Activated T-cell treated with anti-CD3 and anti-CD28 coated beads, Interleukin-2, amount 50 U/mL, for 72 hours (primary cell): ENCODE results near the gene NRL. TPM values are rescaled to one million over a fixed set of nuclear protein-coding genes. Genes with fewer than 3 reads are reported as not detected.
A peak's percentile ranks its signal among the peaks of the same experiment; 100 is the strongest.
"Not testable (repeated sequence)": the region's sequence is repeated elsewhere in the genome, so short reads cannot be mapped to it uniquely, and the experiment has no call there.

ENCODE experiments used
- ATAC-seq, 2 donors: fragments of 150-1000 bp; cut with Tn5 transposase; replicated peaks in 1 of 2; 2 replicates each; pipeline ENCODE4 v1.10.0; 2021; ENCODE audit warnings: moderate library complexity in 2 of 2, mild to moderate bottlenecking in 1 of 2
- DNase-seq, 2 donors: peaks; one replicate each; pipeline ENCODE4 v3.0.0; 2021 to 2022; ENCODE audit warnings: mixed read lengths in 1 of 2
- H3K27ac Mint-ChIP-seq: one replicate; pipeline ENCODE4 v1.8.0; 2022; ENCODE audit warnings: mild to moderate bottlenecking, moderate library complexity, mixed read lengths
- H3K27me3 Mint-ChIP-seq: one replicate; pipeline ENCODE4 v1.8.0; 2022; ENCODE audit warnings: low read depth, mixed read lengths
- H3K36me3 Mint-ChIP-seq, 2 donors: one replicate each; pipeline ENCODE4 v1.8.0; 2022; ENCODE audit warnings: mixed read lengths in 2 of 2, mild to moderate bottlenecking in 1 of 2; ENCODE audit not compliant: insufficient read depth in 2 of 2
- H3K4me1 Mint-ChIP-seq: one replicate; pipeline ENCODE4 v1.8.0; 2022; ENCODE audit warnings: low read depth, mixed read lengths
- H3K4me3 Mint-ChIP-seq, 2 donors: one replicate each; pipeline ENCODE4 v1.8.0; 2022; ENCODE audit warnings: mild to moderate bottlenecking in 2 of 2, mixed read lengths in 2 of 2, moderate library complexity in 2 of 2
- H3K9me3 Mint-ChIP-seq, 2 donors: one replicate each; pipeline ENCODE4 v1.8.0; 2022; ENCODE audit warnings: mixed read lengths in 2 of 2
- total RNA-seq, 2 donors: library from RNA; stranded (reverse); gene quantifications; one replicate each; pipeline ENCODE4 v1.2.3, GENCODE V29; 2022

Gene NRL
- total RNA-seq, 2 donors from 2014 or later: 5.2 TPM

GRCh38 chr14:24057271-24057670 lies 57.5 kb downstream of the NRL start:
- ATAC-seq (no peak), DNase-seq (no peak)
- H3K4me1 Mint-ChIP-seq: peaks cover 13% of the 10 kb centered on the region
- H3K4me3 Mint-ChIP-seq: no peak overlapping the region
- no peak overlapping the region for H3K27ac Mint-ChIP-seq
- peaks cover 7% of the 10 kb centered on the region for H3K27me3 Mint-ChIP-seq
- H3K36me3 Mint-ChIP-seq: no peaks in the 10 kb centered on the region
- H3K9me3 Mint-ChIP-seq: no peaks in the 10 kb centered on the region

DNA sequence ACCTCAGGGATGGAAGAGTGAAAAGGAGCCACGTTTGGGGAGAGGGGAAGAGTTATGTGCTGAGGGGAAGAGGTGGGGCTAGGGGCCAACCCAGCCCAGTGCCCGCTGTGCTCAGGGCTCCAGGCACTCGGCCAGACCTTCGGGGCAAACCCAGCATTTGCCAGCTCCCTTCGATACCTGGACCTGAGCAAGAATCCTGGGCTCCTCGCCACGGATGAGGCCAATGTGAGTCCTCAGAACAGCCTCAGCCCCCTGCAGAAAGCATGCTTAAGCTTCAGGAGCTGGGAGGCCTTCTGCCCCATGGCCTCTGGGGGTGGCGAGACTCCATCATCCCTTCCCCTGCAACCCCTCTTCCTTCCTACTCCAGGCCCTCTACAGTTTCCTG lies 58.0 kb downstream of the NRL start:
- no peak overlapping the region for H3K27ac Mint-ChIP-seq
- H3K9me3 Mint-ChIP-seq: no peaks in the 10 kb centered on the region
- ATAC-seq: no peak
- no peak overlapping the region for H3K4me3 Mint-ChIP-seq
- no peak for DNase-seq
- H3K27me3 Mint-ChIP-seq: peaks cover 7% of the 10 kb centered on the region
- no peaks in the 10 kb centered on the region for H3K36me3 Mint-ChIP-seq
- peaks cover 13% of the 10 kb centered on the region for H3K4me1 Mint-ChIP-seq

- Mint-ChIP-seq H3K4me1 (peaks cover 15% of the 10 kb centered on the region), H3K4me3 (no peak overlapping the region), H3K27ac (no peak overlapping the region), H3K27me3 (peaks cover 7% of the 10 kb centered on the region), H3K9me3 (no peaks in the 10 kb centered on the region), H3K36me3 (no peaks in the 10 kb centered on the region)
- ATAC-seq (no peak), DNase-seq (no peak)
These were observed 58.6 kb downstream of the NRL start for GRCh38 chr14:24055971-24056799.

GRCh38 chr14:24054646-24055045 lies 60.1 kb downstream of the NRL start:
- no peaks in the 10 kb centered on the region for H3K9me3 Mint-ChIP-seq
- H3K4me3 Mint-ChIP-seq: no peak overlapping the region
- H3K27me3 Mint-ChIP-seq: peaks cover 7% of the 10 kb centered on the region
- H3K36me3 Mint-ChIP-seq: peaks cover 0 to 2% of the 10 kb centered on the region in 2 donors
- H3K4me1 Mint-ChIP-seq: peaks cover 19% of the 10 kb centered on the region
- DNase-seq: no peak
- no peak for ATAC-seq
- H3K27ac Mint-ChIP-seq: no peak overlapping the region

DNA sequence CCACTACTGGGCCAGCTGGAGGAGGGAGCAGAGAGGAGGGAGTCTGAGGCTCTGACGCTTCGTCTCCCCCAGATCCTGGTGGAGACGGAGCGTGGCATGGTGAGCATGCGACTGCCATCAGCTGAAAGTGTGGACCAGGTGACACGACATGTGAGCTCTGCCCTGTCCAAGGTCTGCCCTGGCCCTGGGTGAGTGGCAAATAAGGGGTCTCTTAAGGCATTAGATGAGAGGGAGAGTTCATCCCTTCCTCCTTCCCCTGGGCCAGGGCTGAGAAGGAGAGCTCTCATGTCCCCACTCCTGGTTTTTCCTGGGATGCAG lies 60.5 kb downstream of the NRL start:
- no peaks in the 10 kb centered on the region for H3K9me3 Mint-ChIP-seq
- H3K27ac Mint-ChIP-seq: no peak overlapping the region
- no peak for DNase-seq
- H3K4me3 Mint-ChIP-seq: no peak overlapping the region
- no peak for ATAC-seq
- H3K36me3 Mint-ChIP-seq: peaks cover 0 to 2% of the 10 kb centered on the region in 2 donors
- H3K4me1 Mint-ChIP-seq: peaks cover 19% of the 10 kb centered on the region
- peaks cover 7% of the 10 kb centered on the region for H3K27me3 Mint-ChIP-seq

- H3K4me1 Mint-ChIP-seq: peaks cover 19% of the 10 kb centered on the region
- peak overlapping the region; percentile 79 to 82 for H3K4me3 Mint-ChIP-seq
- peaks cover 7% of the 10 kb centered on the region for H3K27me3 Mint-ChIP-seq
- H3K9me3 Mint-ChIP-seq: no peaks in the 10 kb centered on the region
- H3K36me3 Mint-ChIP-seq: peaks cover 0 to 2% of the 10 kb centered on the region in 2 donors
- no peak overlapping the region for H3K27ac Mint-ChIP-seq
- no peak for ATAC-seq
- no peak for DNase-seq
These were observed 61.0 kb downstream of the NRL start for GRCh38 chr14:24053548-24054323.

DNA sequence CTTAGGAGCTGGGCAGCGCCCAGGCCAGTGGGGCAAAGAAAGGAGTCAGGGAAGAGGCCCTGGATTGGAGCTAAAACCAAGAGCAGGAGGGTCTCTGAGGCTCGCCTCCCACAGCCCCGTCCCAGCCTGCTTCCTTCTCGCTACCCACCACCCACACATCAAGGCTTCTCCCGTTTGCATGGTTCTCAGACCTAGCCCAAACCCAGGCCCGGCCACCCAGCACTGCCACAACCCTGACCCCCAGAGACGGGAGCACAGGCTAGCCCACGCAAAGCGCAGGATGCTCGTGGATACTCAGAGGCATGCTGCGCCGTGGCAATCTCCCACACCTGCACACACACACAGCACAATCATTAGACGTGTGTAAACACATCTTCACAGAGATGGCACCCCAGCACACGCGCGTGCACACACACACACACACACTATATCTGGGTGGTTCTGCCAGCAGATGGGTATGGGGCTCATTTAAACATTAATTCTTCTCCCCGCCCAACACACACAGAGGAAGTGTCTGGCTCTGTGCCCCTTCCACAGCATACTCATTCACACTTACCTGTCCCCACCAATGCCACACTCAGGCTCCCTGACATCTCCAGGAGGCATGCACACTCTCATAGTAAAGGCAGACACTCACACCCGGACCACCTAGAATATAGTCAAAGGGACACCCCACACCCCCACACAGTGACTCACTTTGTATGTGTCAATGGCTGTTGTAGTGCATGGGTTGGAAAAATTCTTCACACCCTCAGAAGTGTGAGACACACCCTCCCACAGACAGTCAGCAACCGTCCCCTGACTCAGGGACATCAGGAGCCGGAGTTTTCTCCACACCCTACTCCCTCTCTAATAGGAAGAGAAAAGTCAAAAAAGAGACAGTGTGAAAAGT lies 61.8 kb downstream of the NRL start:
- DNase-seq: peak; percentile 66 to 75

DNA sequence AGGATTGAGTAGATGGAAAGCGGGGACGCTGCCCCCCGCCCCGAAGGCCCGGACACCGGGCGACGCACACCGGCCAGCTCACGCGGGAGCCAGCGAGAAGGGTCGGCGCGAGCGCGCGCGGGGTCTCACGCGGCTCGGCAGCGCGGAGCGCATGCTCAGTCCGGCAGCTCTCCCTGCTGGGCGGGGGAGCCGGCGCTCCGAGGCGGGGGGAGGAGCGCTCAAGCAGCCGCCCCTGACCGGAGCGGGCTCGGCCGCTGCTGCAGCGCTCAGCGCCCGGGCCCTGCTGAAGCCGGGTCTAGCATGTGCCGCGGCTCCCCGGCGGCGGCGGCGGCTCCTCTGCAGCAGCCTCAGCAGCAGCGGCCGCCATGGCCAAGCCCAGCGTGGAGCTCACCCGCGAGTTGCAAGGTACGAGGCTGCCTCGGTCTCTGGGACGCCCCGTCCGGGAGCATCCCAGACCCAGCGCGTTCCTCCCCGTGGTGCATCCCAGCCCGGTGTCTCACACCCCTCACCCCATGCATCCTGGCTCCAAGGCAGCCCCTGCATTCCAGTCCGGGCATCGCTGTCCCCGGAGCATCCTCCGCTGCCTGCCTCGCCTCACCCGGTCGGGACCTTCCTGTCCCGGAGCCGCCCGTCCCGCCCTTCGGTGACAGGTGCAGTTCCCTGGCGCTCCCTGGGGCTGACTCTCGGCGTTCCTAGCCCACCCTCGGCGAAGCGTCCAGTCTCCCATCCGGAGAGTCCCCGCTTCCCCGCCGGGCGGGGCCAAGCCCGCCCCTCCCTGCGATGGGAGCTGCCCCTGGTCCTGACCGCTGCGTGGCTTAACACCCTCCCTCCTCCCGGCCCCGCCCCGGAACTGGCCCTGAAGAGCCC lies 62.7 kb downstream of the NRL start, which contains the start of gene CARMIL3:
Gene CARMIL3, plus strand, starts transcription at position 221 of the 867 bp plus-strand sequence. Its CDS starts 145 bp downstream, at position 366.
- DNase-seq (peak; percentile 74 to 75), ATAC-seq (peak; percentile 70 to 73)
- no peaks in the 10 kb centered on the region for H3K9me3 Mint-ChIP-seq
- H3K36me3 Mint-ChIP-seq: peaks cover 0 to 2% of the 10 kb centered on the region in 2 donors
- H3K27ac Mint-ChIP-seq: no peak within 1 kb of the TSS
- H3K27me3 Mint-ChIP-seq: peaks cover 7% of the 10 kb centered on the region
- H3K4me3 Mint-ChIP-seq: peak within 1 kb of the TSS; percentile 79 to 82
- H3K4me1 Mint-ChIP-seq: peaks cover 19% of the 10 kb centered on the region

More for the DNA sequence above, 61.8 kb downstream of the NRL start:
- H3K27ac Mint-ChIP-seq: no peak overlapping the region
- H3K9me3 Mint-ChIP-seq: no peaks in the 10 kb centered on the region
- peaks cover 19% of the 10 kb centered on the region for H3K4me1 Mint-ChIP-seq
- ATAC-seq: peak; percentile 83 to 85
- H3K4me3 Mint-ChIP-seq: peak overlapping the region; percentile 79 to 82
- H3K27me3 Mint-ChIP-seq: peaks cover 7% of the 10 kb centered on the region
- H3K36me3 Mint-ChIP-seq: peaks cover 0 to 2% of the 10 kb centered on the region in 2 donors

DNA sequence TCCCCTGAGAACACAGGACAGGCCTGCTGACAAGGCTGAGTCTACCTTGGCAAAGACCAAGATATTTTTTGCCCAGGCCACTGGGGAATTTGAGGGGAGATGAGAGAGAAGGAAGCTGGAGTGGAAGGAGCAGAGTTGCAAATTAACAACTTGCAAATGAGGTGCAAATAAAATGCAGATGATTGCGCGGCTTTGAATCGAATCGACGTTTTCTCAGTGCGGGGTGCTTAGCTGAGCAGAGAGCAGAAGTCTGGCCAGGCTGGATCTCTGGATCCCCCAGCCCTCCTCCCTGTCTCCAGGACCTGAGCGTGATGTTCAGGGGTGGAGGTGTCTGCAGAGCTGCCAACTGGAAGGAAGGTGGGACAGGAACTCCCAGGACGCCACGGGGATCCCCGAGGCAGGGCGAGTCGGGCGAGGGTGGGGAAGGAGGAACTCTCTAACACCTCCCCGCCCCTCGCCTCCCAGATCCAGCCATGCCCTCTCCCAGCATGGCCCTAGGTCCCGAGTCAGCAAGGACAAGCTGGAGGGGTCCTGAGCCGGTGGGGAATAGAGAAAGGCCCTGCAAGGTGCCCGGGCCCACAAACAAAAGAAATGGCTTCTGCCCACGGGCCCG lies 63.5 kb downstream of the NRL start:
- H3K9me3 Mint-ChIP-seq: no peaks in the 10 kb centered on the region
- H3K4me1 Mint-ChIP-seq: peaks cover 19% of the 10 kb centered on the region
- peaks cover 7% of the 10 kb centered on the region for H3K27me3 Mint-ChIP-seq
- DNase-seq (no peak), ATAC-seq (no peak)
- peak overlapping the region; percentile 79 to 82 for H3K4me3 Mint-ChIP-seq
- H3K36me3 Mint-ChIP-seq: peaks cover 0 to 2% of the 10 kb centered on the region in 2 donors
- no peak overlapping the region for H3K27ac Mint-ChIP-seq

DNA sequence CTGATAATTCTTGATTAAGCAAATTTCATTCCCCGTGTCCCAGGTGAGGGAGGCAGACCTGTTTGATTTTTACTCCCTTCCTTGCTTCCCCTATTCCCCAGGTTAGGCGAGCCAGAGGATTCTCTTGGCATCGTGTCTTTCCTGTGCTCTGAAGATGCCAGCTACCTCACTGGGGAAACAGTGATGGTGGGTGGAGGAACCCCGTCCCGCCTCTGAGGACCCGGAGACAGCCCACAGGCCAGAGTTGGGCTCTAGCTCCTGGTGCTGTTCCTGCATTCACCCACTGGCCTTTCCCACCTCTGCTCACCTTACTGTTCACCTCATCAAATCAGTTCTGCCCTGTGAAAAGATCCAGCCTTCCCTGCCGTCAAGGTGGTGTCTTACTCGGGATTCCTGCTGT lies 64.0 kb downstream of the NRL start:
- peaks cover 19% of the 10 kb centered on the region for H3K4me1 Mint-ChIP-seq
- H3K4me3 Mint-ChIP-seq: peak overlapping the region; percentile 79 to 82

GRCh38 chr14:24049002-24049401 lies 65.7 kb downstream of the NRL start:
- DNase-seq, H3K9me3 Mint-ChIP-seq, H3K4me3 Mint-ChIP-seq, H3K36me3 Mint-ChIP-seq, ATAC-seq, H3K27ac Mint-ChIP-seq, H3K27me3 Mint-ChIP-seq: not testable (repeated sequence)
- peaks cover 19% of the 10 kb centered on the region for H3K4me1 Mint-ChIP-seq

More for the DNA sequence above, 64.0 kb downstream of the NRL start:
- not testable (repeated sequence) for H3K9me3 Mint-ChIP-seq, H3K36me3 Mint-ChIP-seq, ATAC-seq, DNase-seq, H3K27ac Mint-ChIP-seq, H3K27me3 Mint-ChIP-seq

GRCh38 chr14:24042746-24043145 lies 72.0 kb downstream of the NRL start:
- H3K36me3 Mint-ChIP-seq: no peaks in the 10 kb centered on the region
- no peak for ATAC-seq

More at GRCh38 chr14:24042746-24043145, 72.0 kb downstream of the NRL start:
- Mint-ChIP-seq H3K9me3 (no peaks in the 10 kb centered on the region), H3K4me1 (no peaks in the 10 kb centered on the region), H3K27me3 (no peaks in the 10 kb centered on the region), H3K4me3 (no peak overlapping the region), H3K27ac (no peak overlapping the region)
- DNase-seq: no peak
